B cell (primary cell): ENCODE data around the gene RPTOR.

Experiments used
- CTCF ChIP-seq: fragments of 200-600 bp; IDR thresholded peaks from one replicate; pipeline ENCODE4 v1.8.0; 2022; ENCODE audit warnings: antibody characterized with exemption, mild to moderate bottlenecking
- EZH2 ChIP-seq: IDR thresholded peaks from 2 replicates; pipeline ENCODE4 v1.6.1; 2012; ENCODE audit warnings: borderline replicate concordance, low read depth, mild to moderate bottlenecking, moderate library complexity, low read length; ENCODE audit not compliant: insufficient read depth, poor library complexity, severe bottlenecking

DNA sequence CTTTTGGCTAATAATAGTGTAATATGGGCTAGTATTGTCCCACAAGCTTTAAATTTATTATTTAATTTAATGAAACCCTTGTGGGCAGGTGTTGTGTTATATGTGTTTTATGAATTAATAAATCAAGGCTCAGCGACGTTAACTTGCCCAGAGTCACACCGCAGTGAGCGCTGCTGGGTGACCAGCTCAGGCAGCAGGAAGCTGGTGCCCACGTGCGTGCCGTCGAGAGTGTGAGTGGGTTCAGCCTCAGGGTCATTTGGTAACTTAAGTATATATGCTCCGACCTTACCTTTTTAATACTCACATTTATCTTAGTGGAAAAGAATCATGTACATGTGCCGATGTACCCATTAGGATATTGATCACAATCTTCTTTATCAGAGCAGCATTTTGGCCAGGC lies 309.6 kb downstream of the RPTOR start:
- no peak for TF ChIP-seq CTCF
- TF ChIP-seq EZH2 = no peak
